GM12878 (cell line): Measurements from ENCODE around the gene SDHAF2. TPM values are rescaled to one million over a fixed set of nuclear protein-coding genes. Genes with fewer than 3 reads are reported as not detected.
"Not testable (repeated sequence)": the region's sequence is repeated elsewhere in the genome, so short reads cannot be mapped to it uniquely, and the experiment has no call there.

ENCODE experiments used
- ATAC-seq: fragments of 200-7000 bp; cut with Tn5 transposase; 3 replicates; pipeline ENCODE4 v1.9.1; 2020; ENCODE audit warnings: mild to moderate bottlenecking, moderate library complexity
- BruUV-seq: library from RNA; stranded (reverse); fragments of 400-500 nt; replicated peaks from 2 replicates; lab custom pipeline; 2021; lab: Mats Ljungman, UMichigan
- CTCF ChIA-PET: fragments of 300-600 bp; sonication (Branson Sonifier 250); formaldehyde crosslinking; extraction: SDS; loops from one replicate; lab custom pipeline; 2021; ENCODE audit warnings: inconsistent platforms; lab: Yijun Ruan, JAX
- POLR2A ChIA-PET: fragments of 350-600 bp; formaldehyde crosslinking; extraction: SDS; loops from one replicate; lab custom pipeline; 2021; ENCODE audit warnings: inconsistent platforms; lab: Charles Lee
- RAD21 ChIA-PET: fragments of 300-600 bp; sonication (Branson Sonifier 250); formaldehyde crosslinking; loops from one replicate; lab custom pipeline; 2023; ENCODE audit warnings: antibody characterized with exemption; ENCODE audit not compliant: unreplicated experiment; lab: Charles Lee
- SMC1A ChIA-PET: fragments of 300-600 bp; sonication (Branson Sonifier 250); formaldehyde crosslinking; loops from one replicate; lab custom pipeline; 2023; ENCODE audit not compliant: unreplicated experiment, uncharacterized antibody; lab: Charles Lee
- DNase-seq: peaks from one replicate; pipeline ENCODE4 v3.0.0-alpha.2; 2011; ENCODE audit warnings: low read depth, low spot score
- FAIRE-seq: peaks from 3 replicates; lab custom pipeline; 2011; peaks lifted over from hg19 to GRCh38; lab: Jason Lieb, UNC
- H2AFZ ChIP-seq: 2 replicates; pipeline ENCODE4 v1.6.0; 2011; ENCODE audit warnings: low read depth, low read length, control low read depth; ENCODE audit not compliant: control insufficient read depth
- H3K27ac ChIP-seq: 2 replicates; pipeline ENCODE4 v1.5.1; 2011; ENCODE audit warnings: control low read depth; ENCODE audit not compliant: control insufficient read depth, insufficient read depth
- H3K27me3 ChIP-seq, 2 experiments: replicated peaks in 1 of 2; 2 replicates each; pipeline versions ENCODE4 v1.6.0 to v1.6.1; 2011; ENCODE audit warnings: low read length in 1 of 2; ENCODE audit not compliant: control insufficient read depth in 2 of 2, insufficient read depth in 2 of 2
- H3K36me3 ChIP-seq, 2 experiments: 2 replicates each; pipeline ENCODE4 v1.5.1; 2011; ENCODE audit warnings: low read length in 1 of 2; ENCODE audit not compliant: control insufficient read depth in 2 of 2, insufficient read depth in 2 of 2
- H3K4me1 ChIP-seq: 2 replicates; pipeline ENCODE4 v1.6.1; 2011; ENCODE audit warnings: mild to moderate bottlenecking, low read length, moderate library complexity, mixed read lengths; ENCODE audit not compliant: control insufficient read depth, insufficient read depth
- H3K4me2 ChIP-seq: 2 replicates; pipeline ENCODE4 v1.6.0; 2011; ENCODE audit warnings: control low read depth; ENCODE audit not compliant: control insufficient read depth, insufficient read depth
- H3K4me3 ChIP-seq: fragments of 200-600 bp; sonication (generic); 2 replicates; pipeline ENCODE4 v1.5.1; 2016
- H3K79me2 ChIP-seq: 2 replicates; pipeline ENCODE4 v1.6.0; 2011; ENCODE audit warnings: low read length; ENCODE audit not compliant: control insufficient read depth, insufficient read depth
- H3K9ac ChIP-seq: 2 replicates; pipeline ENCODE4 v1.8.0; 2011; ENCODE audit warnings: low read length, control low read depth, mixed read lengths; ENCODE audit not compliant: control insufficient read depth, insufficient read depth
- H3K9me3 ChIP-seq: replicated peaks from 3 replicates; pipeline ENCODE4 v1.5.1; 2011; ENCODE audit warnings: mild to moderate bottlenecking, low read length; ENCODE audit not compliant: control insufficient read depth, insufficient read depth
- H4K20me1 ChIP-seq: 2 replicates; pipeline ENCODE4 v1.6.0; 2011; ENCODE audit not compliant: control insufficient read depth, insufficient read depth
- BCL11A ChIP-seq: IDR thresholded peaks from 2 replicates; pipeline ENCODE4 v1.6.1; 2011; ENCODE audit warnings: low read depth, low read length
- RAD21 ChIP-seq: IDR thresholded peaks from 2 replicates; pipeline ENCODE4 v1.6.1; 2011; ENCODE audit warnings: mild to moderate bottlenecking, low read depth, low read length, moderate library complexity; ENCODE audit not compliant: insufficient read depth
- SMC3 ChIP-seq: IDR thresholded peaks from 2 replicates; pipeline ENCODE4 v1.6.1; 2011; ENCODE audit warnings: low read length, improper control_type of control experiment, borderline replicate concordance
- YY1 ChIP-seq: IDR thresholded peaks from 2 replicates; pipeline ENCODE4 v1.6.1; 2011; ENCODE audit warnings: low read depth, mild to moderate bottlenecking, low read length
- WGBS: methylation state at CpG from one replicate; pipeline ENCODE4 v1.1.6; 2016; ENCODE audit warnings: low lambda C conversion rate; ENCODE audit not compliant: insufficient replicate concordance, insufficient coverage; ENCODE audit errors: missing lambda C conversion rate; 5-methylcytosine and 5-hydroxymethylcytosine counted together
- in situ Hi-C: fragments of 300-500 bp; cut with MboI; formaldehyde crosslinking; loops from 9 replicates; pipeline ENCODE4 v1.14.3; 2018; ENCODE audit warnings: mixed read lengths
- intact Hi-C: fragments of 100-400 bp; cut with micrococcal nuclease; formaldehyde crosslinking; loops from one replicate; pipeline ENCODE4 v1.14.2; 2022; ENCODE audit not compliant: unreplicated experiment
- polyA plus RNA-seq, 11 experiments: library from polyadenylated mRNA; depleted of rRNA in 4 of 11; unstranded in 6 of 11; stranded (reverse) in 5 of 11; fragments of >200 nt; fragmentation: Nextera tagmentation in 4 of 11; fragmentation: Illumina TruSeq in 1 of 11; extraction: Ambion mirVana in 4 of 11; extraction: Trizol in 1 of 11; gene quantifications; 1 replicate in 1 of 11; 2 replicates in 10 of 11; pipeline versions ENCODE4 v1.2.1 to v1.2.3, GENCODE V29; 2011 to 2016; ENCODE audit warnings: inconsistent platforms in 2 of 11, missing spikeins in 2 of 11, low read depth in 1 of 11
- total RNA-seq, 4 experiments: library from RNA; depleted of rRNA in 3 of 4; stranded (reverse); fragments of >200 nt in 3 of 4; fragmentation: Illumina TruSeq in 1 of 4; extraction: Trizol in 1 of 4; gene quantifications; 2 replicates each; pipeline versions ENCODE4 v1.2.1 to v1.2.3, GENCODE V29; 2013 to 2021
- TF ChIP-seq, protein P1 (sequence below), 3 experiments: IDR thresholded peaks in 2 of 3; conservative IDR thresholded peaks in 1 of 3; 2 replicates each; pipeline ENCODE4 v1.5.1; 2011; ENCODE audit warnings: low read depth in 3 of 3, low read length in 3 of 3, mild to moderate bottlenecking in 3 of 3, control low read depth in 2 of 3, moderate library complexity in 2 of 3, inconsistent platforms in 1 of 3, mixed read lengths in 1 of 3; ENCODE audit not compliant: control insufficient read depth in 2 of 3, insufficient read depth in 1 of 3; ENCODE audit errors: extremely low read depth in 1 of 3
- TF ChIP-seq, protein P2 (sequence below): fragments of 450-650 bp; IDR thresholded peaks from 2 replicates; pipeline ENCODE4 v1.6.1; 2014; ENCODE audit warnings: mild to moderate bottlenecking
- TF ChIP-seq, protein P3 (sequence below): fragments of 150-350 bp; IDR thresholded peaks from 2 replicates; pipeline ENCODE4 v1.6.1; 2016; ENCODE audit warnings: low read depth, low read length

SDHAF2 gene
- total and polyA plus RNA-seq, 10 of the 15 experiments (the other 5 are each of a cell fraction or from before 2014, with no cell fraction given): 30.6 to 160 (median 78.3) TPM

DNA sequence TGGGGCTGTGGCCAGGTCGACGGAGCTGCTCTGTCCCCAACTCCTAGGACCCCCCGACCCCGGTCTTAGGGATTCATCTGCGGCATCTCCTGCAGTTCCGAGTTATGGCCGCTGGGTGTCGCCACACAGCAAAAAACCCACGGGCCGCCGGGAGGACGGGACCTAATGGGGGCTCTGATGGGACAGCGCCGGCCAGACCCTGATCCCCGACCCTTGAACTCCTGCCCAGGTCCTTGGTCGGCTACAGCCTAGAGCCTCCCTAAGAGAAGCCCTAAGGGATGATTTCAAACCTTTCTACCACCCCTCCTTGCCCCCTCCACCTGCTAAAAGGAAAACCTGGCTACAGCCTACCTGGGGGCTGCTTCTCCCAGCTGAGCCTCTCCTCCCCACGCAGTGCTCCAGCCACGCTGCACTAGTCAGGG is 47.8 kb downstream of the SDHAF2 start:
- Histone ChIP-seq H3K79me2 (no peaks in the 10 kb centered on the region), H3K4me2 (no peak overlapping the region), H4K20me1 (peaks cover 3% of the 10 kb centered on the region; the same call in 1 of the 2 replicates), H3K36me3 (no peaks in the 10 kb centered on the region), H2AFZ (no peak overlapping the region), H3K4me1 (no peaks in the 10 kb centered on the region), H3K4me3 (no peak overlapping the region), H3K27ac (no peak overlapping the region), H3K27me3 (no peaks in the 10 kb centered on the region), H3K9ac (no peak overlapping the region), H3K9me3 (no peaks in the 10 kb centered on the region)
- under 1% methylated on average over 18 of the region's 18 CpGs for WGBS
- no TSS peak for BruUV-seq
- DNase-seq (no peak), ATAC-seq (peak; percentile 72), FAIRE-seq (peak; percentile 18)
- intact Hi-C loops: loop anchor here (1.0 to 10.0 kb wide), 3 partner anchors 40 to 257 kb away; no protein-coding TSS in a partner anchor
- peak; percentile 31; the same call in 1 of the 2 replicates for TF ChIP-seq YY1
- no peak for TF ChIP-seq BCL11A
- TF ChIP-seq RAD21: peak; percentile 82
- TF ChIP-seq, protein P1, sequence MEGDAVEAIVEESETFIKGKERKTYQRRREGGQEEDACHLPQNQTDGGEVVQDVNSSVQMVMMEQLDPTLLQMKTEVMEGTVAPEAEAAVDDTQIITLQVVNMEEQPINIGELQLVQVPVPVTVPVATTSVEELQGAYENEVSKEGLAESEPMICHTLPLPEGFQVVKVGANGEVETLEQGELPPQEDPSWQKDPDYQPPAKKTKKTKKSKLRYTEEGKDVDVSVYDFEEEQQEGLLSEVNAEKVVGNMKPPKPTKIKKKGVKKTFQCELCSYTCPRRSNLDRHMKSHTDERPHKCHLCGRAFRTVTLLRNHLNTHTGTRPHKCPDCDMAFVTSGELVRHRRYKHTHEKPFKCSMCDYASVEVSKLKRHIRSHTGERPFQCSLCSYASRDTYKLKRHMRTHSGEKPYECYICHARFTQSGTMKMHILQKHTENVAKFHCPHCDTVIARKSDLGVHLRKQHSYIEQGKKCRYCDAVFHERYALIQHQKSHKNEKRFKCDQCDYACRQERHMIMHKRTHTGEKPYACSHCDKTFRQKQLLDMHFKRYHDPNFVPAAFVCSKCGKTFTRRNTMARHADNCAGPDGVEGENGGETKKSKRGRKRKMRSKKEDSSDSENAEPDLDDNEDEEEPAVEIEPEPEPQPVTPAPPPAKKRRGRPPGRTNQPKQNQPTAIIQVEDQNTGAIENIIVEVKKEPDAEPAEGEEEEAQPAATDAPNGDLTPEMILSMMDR (IDR thresholded peaks at IDR 0.05 in 2 of 3, conservative IDR thresholded peaks at IDR 0.05 in 1 of 3; ENCODE audit: control insufficient read depth in 2 of 3, extremely low read depth in 1 of 3, insufficient read depth in 1 of 3, low read depth in 3 of 3, low read length in 3 of 3): peak; percentile 86 to 95 (median 89)
- peak; percentile 60 for TF ChIP-seq SMC3
- TF ChIP-seq, protein P2, sequence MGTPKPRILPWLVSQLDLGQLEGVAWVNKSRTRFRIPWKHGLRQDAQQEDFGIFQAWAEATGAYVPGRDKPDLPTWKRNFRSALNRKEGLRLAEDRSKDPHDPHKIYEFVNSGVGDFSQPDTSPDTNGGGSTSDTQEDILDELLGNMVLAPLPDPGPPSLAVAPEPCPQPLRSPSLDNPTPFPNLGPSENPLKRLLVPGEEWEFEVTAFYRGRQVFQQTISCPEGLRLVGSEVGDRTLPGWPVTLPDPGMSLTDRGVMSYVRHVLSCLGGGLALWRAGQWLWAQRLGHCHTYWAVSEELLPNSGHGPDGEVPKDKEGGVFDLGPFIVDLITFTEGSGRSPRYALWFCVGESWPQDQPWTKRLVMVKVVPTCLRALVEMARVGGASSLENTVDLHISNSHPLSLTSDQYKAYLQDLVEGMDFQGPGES: no peak
- TF ChIP-seq, protein P3, sequence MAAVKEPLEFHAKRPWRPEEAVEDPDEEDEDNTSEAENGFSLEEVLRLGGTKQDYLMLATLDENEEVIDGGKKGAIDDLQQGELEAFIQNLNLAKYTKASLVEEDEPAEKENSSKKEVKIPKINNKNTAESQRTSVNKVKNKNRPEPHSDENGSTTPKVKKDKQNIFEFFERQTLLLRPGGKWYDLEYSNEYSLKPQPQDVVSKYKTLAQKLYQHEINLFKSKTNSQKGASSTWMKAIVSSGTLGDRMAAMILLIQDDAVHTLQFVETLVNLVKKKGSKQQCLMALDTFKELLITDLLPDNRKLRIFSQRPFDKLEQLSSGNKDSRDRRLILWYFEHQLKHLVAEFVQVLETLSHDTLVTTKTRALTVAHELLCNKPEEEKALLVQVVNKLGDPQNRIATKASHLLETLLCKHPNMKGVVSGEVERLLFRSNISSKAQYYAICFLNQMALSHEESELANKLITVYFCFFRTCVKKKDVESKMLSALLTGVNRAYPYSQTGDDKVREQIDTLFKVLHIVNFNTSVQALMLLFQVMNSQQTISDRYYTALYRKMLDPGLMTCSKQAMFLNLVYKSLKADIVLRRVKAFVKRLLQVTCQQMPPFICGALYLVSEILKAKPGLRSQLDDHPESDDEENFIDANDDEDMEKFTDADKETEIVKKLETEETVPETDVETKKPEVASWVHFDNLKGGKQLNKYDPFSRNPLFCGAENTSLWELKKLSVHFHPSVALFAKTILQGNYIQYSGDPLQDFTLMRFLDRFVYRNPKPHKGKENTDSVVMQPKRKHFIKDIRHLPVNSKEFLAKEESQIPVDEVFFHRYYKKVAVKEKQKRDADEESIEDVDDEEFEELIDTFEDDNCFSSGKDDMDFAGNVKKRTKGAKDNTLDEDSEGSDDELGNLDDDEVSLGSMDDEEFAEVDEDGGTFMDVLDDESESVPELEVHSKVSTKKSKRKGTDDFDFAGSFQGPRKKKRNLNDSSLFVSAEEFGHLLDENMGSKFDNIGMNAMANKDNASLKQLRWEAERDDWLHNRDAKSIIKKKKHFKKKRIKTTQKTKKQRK: no peak
- ChIA-PET RAD21 (interaction anchor here (1.3 to 3.0 kb wide), 3 partner anchors 39 to 161 kb away, joined by 3 to 12 read pairs (median 6); no protein-coding TSS in a partner anchor), CTCF (interaction anchor here (0.9 to 6.6 kb wide), 15 partner anchors 17 to 631 kb away, joined by 3 to 67 read pairs (median 4); no protein-coding TSS in a partner anchor), POLR2A (no interaction called here), SMC1A (interaction anchor here (1.7 to 1.8 kb wide), 2 partner anchors 37 to 39 kb away, joined by 4 to 8 read pairs; no protein-coding TSS in a partner anchor)
- in situ Hi-C loops: loop anchor here (5.0 kb wide), 1 partner anchor 160 kb away; no protein-coding TSS in a partner anchor

DNA sequence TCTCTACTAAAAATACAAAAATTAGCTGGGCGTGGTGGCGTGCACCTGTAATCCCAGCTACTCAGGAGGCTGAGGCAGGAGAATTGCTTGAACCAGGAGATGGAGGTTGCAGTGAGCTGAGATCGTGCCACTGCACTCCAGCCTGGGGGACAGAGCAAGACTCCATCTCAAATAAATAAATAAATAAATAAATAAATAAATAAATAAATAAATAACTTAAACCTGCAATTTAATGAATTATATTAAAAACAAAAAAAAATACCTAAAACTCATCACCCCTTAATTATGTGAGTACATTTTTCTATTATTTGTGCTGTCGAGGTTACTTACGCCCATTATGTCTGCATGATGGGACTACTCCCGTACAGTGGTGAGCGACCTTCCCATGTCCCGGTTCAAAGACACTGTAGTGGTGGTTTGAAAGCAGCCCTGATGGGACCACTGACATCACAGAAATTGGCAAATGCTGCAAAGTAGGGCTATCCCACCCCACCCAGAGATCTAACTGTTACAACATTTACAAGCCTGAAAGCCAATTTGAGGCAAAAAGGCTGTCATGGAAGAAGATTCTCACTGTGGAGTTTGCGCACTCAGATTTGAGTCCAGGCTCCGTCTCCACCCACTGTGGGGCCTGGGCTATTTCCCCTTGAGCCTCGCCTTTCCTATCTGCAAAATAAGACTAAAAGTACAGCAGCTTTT is 49.6 kb downstream of the SDHAF2 start:
- 63% methylated on average over 11 of the region's 11 CpGs for WGBS
- H2AFZ ChIP-seq, FAIRE-seq, H3K9me3 ChIP-seq, H3K27me3 ChIP-seq, BruUV-seq, POLR2A ChIA-PET, H3K27ac ChIP-seq, H4K20me1 ChIP-seq, H3K4me1 ChIP-seq, H3K9ac ChIP-seq, H3K79me2 ChIP-seq, H3K4me3 ChIP-seq, RAD21 ChIA-PET, DNase-seq, ATAC-seq, H3K36me3 ChIP-seq, H3K4me2 ChIP-seq: not testable (repeated sequence)
- CTCF ChIA-PET: interaction anchor here (0.8 to 6.6 kb wide), 10 partner anchors 10 to 254 kb away, joined by 3 to 67 read pairs (median 4); no protein-coding TSS in a partner anchor
- in situ Hi-C loops (loop anchor here (5.0 kb wide), 1 partner anchor 158 kb away; no protein-coding TSS in a partner anchor), intact Hi-C loops (loop anchor here (10.0 kb wide), 1 partner anchor 255 kb away; no protein-coding TSS in a partner anchor)
- SMC1A ChIA-PET: interaction anchor here (1.5 to 1.7 kb wide), 2 partner anchors 37 to 160 kb away, joined by 3 to 8 read pairs; no protein-coding TSS in a partner anchor
